Effector memory CD8-positive, alpha-beta T cell (primary cell): ENCODE results near the gene PLA2G6.
"Not testable (repeated sequence)": the region's sequence is repeated elsewhere in the genome, so short reads cannot be mapped to it uniquely, and the experiment has no call there.

Experiments
- ATAC-seq: fragments of 150-1000 bp; cut with Tn5 transposase; replicated peaks from 2 replicates; pipeline ENCODE4 v1.10.0; 2021; ENCODE audit warnings: mild to moderate bottlenecking, moderate library complexity
- DNase-seq, 3 experiments: peaks; one replicate each; pipeline ENCODE4 v3.0.0; 2021
- H3K27ac Mint-ChIP-seq, 2 donors: one replicate each; pipeline ENCODE4 v1.8.0; 2022; ENCODE audit warnings: mild to moderate bottlenecking in 2 of 2, mixed read lengths in 2 of 2, moderate library complexity in 2 of 2
- H3K27me3 Mint-ChIP-seq, 2 donors: one replicate each; pipeline ENCODE4 v1.8.0; 2022; ENCODE audit warnings: mixed read lengths in 2 of 2
- H3K36me3 Mint-ChIP-seq: one replicate; pipeline ENCODE4 v1.8.0; 2022; ENCODE audit warnings: mild to moderate bottlenecking, moderate library complexity, mixed read lengths; ENCODE audit not compliant: insufficient read depth
- H3K4me1 Mint-ChIP-seq, 2 donors: one replicate each; pipeline ENCODE4 v1.8.0; 2022; ENCODE audit warnings: low read depth in 2 of 2, mixed read lengths in 2 of 2
- H3K4me3 Mint-ChIP-seq, 2 donors: one replicate each; pipeline ENCODE4 v1.8.0; 2022; ENCODE audit warnings: mild to moderate bottlenecking in 2 of 2, mixed read lengths in 2 of 2, moderate library complexity in 2 of 2
- H3K9me3 Mint-ChIP-seq, 2 donors: one replicate each; pipeline ENCODE4 v1.8.0; 2022; ENCODE audit warnings: mixed read lengths in 2 of 2

The PLA2G6 gene

GRCh38 chr22:38080474-38080849 lies 101.2 kb downstream of the PLA2G6 start:
- no peak overlapping the region for H3K27ac Mint-ChIP-seq
- H3K27me3 Mint-ChIP-seq, result peaks cover 15 to 34% of the 10 kb centered on the region in 2 donors
- no peak for ATAC-seq
- no peaks in the 10 kb centered on the region for H3K9me3 Mint-ChIP-seq
- H3K36me3 Mint-ChIP-seq, result peaks cover 7% of the 10 kb centered on the region
- DNase-seq, result no peak
- peaks cover 1 to 5% of the 10 kb centered on the region in 2 donors for H3K4me1 Mint-ChIP-seq
- H3K4me3 Mint-ChIP-seq, result peak overlapping the region in 1 of 2 donors; percentile 29

GRCh38 chr22:38079804-38080203 lies 101.8 kb downstream of the PLA2G6 start:
- DNase-seq (no peak), ATAC-seq (no peak)
- peaks cover 15 to 34% of the 10 kb centered on the region in 2 donors for H3K27me3 Mint-ChIP-seq
- H3K4me1 Mint-ChIP-seq, result peaks cover 1 to 5% of the 10 kb centered on the region in 2 donors
- no peak overlapping the region for H3K27ac Mint-ChIP-seq
- H3K4me3 Mint-ChIP-seq, result no peak overlapping the region
- peaks cover 7% of the 10 kb centered on the region for H3K36me3 Mint-ChIP-seq
- no peaks in the 10 kb centered on the region for H3K9me3 Mint-ChIP-seq

GRCh38 chr22:38079208-38079607 lies 102.4 kb downstream of the PLA2G6 start:
- not testable (repeated sequence) for DNase-seq, H3K4me1 Mint-ChIP-seq, H3K27ac Mint-ChIP-seq, H3K9me3 Mint-ChIP-seq, ATAC-seq, H3K4me3 Mint-ChIP-seq, H3K36me3 Mint-ChIP-seq
- peaks cover 15 to 34% of the 10 kb centered on the region in 2 donors for H3K27me3 Mint-ChIP-seq

- peaks cover 7% of the 10 kb centered on the region for H3K36me3 Mint-ChIP-seq
- DNase-seq (no peak), ATAC-seq (no peak)
- H3K27me3 Mint-ChIP-seq, result peaks cover 15 to 29% of the 10 kb centered on the region in 2 donors
- no peak overlapping the region for H3K4me3 Mint-ChIP-seq
- H3K9me3 Mint-ChIP-seq, result no peaks in the 10 kb centered on the region
- no peak overlapping the region for H3K27ac Mint-ChIP-seq
- peaks cover 1 to 5% of the 10 kb centered on the region in 2 donors for H3K4me1 Mint-ChIP-seq
Observed at GRCh38 chr22:38078046-38078840, 103.4 kb downstream of the PLA2G6 start.

- peaks cover 14 to 26% of the 10 kb centered on the region in 2 donors for H3K27me3 Mint-ChIP-seq
- peaks cover 7% of the 10 kb centered on the region for H3K36me3 Mint-ChIP-seq
- DNase-seq (no peak), ATAC-seq (no peak)
- no peak overlapping the region for H3K27ac Mint-ChIP-seq
- H3K4me1 Mint-ChIP-seq, result peaks cover 1 to 5% of the 10 kb centered on the region in 2 donors
- H3K4me3 Mint-ChIP-seq, result no peak overlapping the region
- H3K9me3 Mint-ChIP-seq, result no peaks in the 10 kb centered on the region
Observed at GRCh38 chr22:38077595-38077994, 104.0 kb downstream of the PLA2G6 start.

- Mint-ChIP-seq H3K27me3 (peaks cover 9 to 22% of the 10 kb centered on the region in 2 donors), H3K9me3 (no peaks in the 10 kb centered on the region), H3K36me3 (peaks cover 7% of the 10 kb centered on the region), H3K4me3 (no peak overlapping the region), H3K4me1 (peaks cover 0 to 5% of the 10 kb centered on the region in 2 donors), H3K27ac (no peak overlapping the region)
- no peak for ATAC-seq
- DNase-seq, result no peak
Observed at GRCh38 chr22:38077096-38077495, 104.5 kb downstream of the PLA2G6 start.

GRCh38 chr22:38075961-38076360 lies 105.7 kb downstream of the PLA2G6 start:
- Mint-ChIP-seq H3K27me3 (peaks cover 9 to 16% of the 10 kb centered on the region in 2 donors), H3K36me3 (peaks cover 7% of the 10 kb centered on the region)

GRCh38 chr22:38075105-38075825 lies 106.4 kb downstream of the PLA2G6 start:
- Mint-ChIP-seq H3K9me3 (no peaks in the 10 kb centered on the region), H3K36me3 (peaks cover 7% of the 10 kb centered on the region), H3K4me1 (peaks cover 0 to 5% of the 10 kb centered on the region in 2 donors), H3K27me3 (peaks cover 7 to 13% of the 10 kb centered on the region in 2 donors), H3K27ac (no peak overlapping the region), H3K4me3 (no peak overlapping the region)
- ATAC-seq (no peak), DNase-seq (no peak)

More at GRCh38 chr22:38075961-38076360, 105.7 kb downstream of the PLA2G6 start:
- ATAC-seq (no peak), DNase-seq (no peak)
- Mint-ChIP-seq H3K9me3 (no peaks in the 10 kb centered on the region), H3K4me1 (peaks cover 0 to 5% of the 10 kb centered on the region in 2 donors), H3K27ac (no peak overlapping the region), H3K4me3 (no peak overlapping the region)

GRCh38 chr22:38074181-38075104 lies 107.2 kb downstream of the PLA2G6 start:
- Mint-ChIP-seq H3K36me3 (peaks cover 7% of the 10 kb centered on the region), H3K9me3 (no peaks in the 10 kb centered on the region), H3K4me3 (no peak overlapping the region), H3K27ac (no peak overlapping the region), H3K27me3 (peaks cover 0 to 5% of the 10 kb centered on the region in 2 donors), H3K4me1 (peaks cover 0 to 5% of the 10 kb centered on the region in 2 donors)
- DNase-seq (no peak), ATAC-seq (no peak)

GRCh38 chr22:38073150-38074130 lies 108.2 kb downstream of the PLA2G6 start:
- no peak for DNase-seq
- no peaks in the 10 kb centered on the region for H3K27me3 Mint-ChIP-seq
- no peak overlapping the region for H3K4me3 Mint-ChIP-seq
- no peak overlapping the region for H3K27ac Mint-ChIP-seq
- no peak for ATAC-seq
- H3K9me3 Mint-ChIP-seq, result no peaks in the 10 kb centered on the region
- H3K4me1 Mint-ChIP-seq, result peaks cover 0 to 5% of the 10 kb centered on the region in 2 donors
- peaks cover 7% of the 10 kb centered on the region for H3K36me3 Mint-ChIP-seq

- Mint-ChIP-seq H3K9me3 (no peaks in the 10 kb centered on the region), H3K27ac (no peak overlapping the region), H3K27me3 (no peaks in the 10 kb centered on the region), H3K36me3 (peaks cover 10% of the 10 kb centered on the region), H3K4me3 (no peak overlapping the region), H3K4me1 (peaks cover 0 to 5% of the 10 kb centered on the region in 2 donors)
- ATAC-seq (no peak), DNase-seq (no peak)
Observed at GRCh38 chr22:38072322-38073149, 109.1 kb downstream of the PLA2G6 start.
